ENCODE data around the gene PRKAG2. TPM values are rescaled to one million over a fixed set of nuclear protein-coding genes. Genes with fewer than 3 reads are reported as not detected.

The PRKAG2 gene
- total and polyA plus RNA-seq, 2 of the 8 experiments (the other 6 are each of a cell fraction or from before 2014, with no cell fraction given): 7.5 to 18.1 TPM

DNA sequence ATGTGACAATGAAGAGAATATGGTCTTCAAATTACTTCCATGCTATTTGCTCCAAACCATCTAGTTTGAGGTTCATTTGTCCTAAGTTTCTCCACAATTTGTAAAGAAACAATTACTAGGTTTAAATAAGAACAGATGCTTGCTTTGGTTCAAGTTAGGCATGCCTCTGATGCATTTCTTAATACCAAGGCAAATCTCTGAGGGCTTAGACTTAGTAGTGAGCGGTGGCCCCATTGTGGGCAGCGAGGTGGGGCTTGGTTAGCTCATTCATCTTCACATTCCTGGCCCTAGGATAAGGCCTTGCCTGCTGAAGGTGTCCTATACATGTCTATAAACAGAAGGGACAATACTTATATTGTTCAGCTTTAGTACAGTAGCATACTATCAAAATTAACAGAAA is 304.8 kb downstream of the PRKAG2 start (continued):
- no peak for TF ChIP-seq RXRA (IDR thresholded peaks at IDR 0.05; ENCODE audit: insufficient read depth, low read depth, low read length)
- no peak for TF ChIP-seq BACH1 (IDR thresholded peaks at IDR 0.05; ENCODE audit: low read length)
- TF ChIP-seq, protein P1, sequence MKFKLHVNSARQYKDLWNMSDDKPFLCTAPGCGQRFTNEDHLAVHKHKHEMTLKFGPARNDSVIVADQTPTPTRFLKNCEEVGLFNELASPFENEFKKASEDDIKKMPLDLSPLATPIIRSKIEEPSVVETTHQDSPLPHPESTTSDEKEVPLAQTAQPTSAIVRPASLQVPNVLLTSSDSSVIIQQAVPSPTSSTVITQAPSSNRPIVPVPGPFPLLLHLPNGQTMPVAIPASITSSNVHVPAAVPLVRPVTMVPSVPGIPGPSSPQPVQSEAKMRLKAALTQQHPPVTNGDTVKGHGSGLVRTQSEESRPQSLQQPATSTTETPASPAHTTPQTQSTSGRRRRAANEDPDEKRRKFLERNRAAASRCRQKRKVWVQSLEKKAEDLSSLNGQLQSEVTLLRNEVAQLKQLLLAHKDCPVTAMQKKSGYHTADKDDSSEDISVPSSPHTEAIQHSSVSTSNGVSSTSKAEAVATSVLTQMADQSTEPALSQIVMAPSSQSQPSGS (IDR thresholded peaks at IDR 0.05; ENCODE audit: low read length): no peak
- no peak for TF ChIP-seq SIX5 (IDR thresholded peaks at IDR 0.05; ENCODE audit: low read depth, low read length)
- no peak for TF ChIP-seq GABPA (IDR thresholded peaks at IDR 0.05; ENCODE audit: borderline replicate concordance, insufficient read depth, low read length)

All from H1 (cell line).